ENCODE data around the gene SPTBN5.

GRCh38 chr15:41917767-41918430 lies 24.0 kb upstream of the SPTBN5 start:
- no peak for TF ChIP-seq CTCF (IDR thresholded peaks at IDR 0.05)
- TF ChIP-seq REST (IDR thresholded peaks at IDR 0.05; ENCODE audit: insufficient read depth in 1 of 2, low read depth in 2 of 2, low read length in 1 of 2), result no peak
- no peak for TF ChIP-seq TCF7L2 (IDR thresholded peaks at IDR 0.05; ENCODE audit: low read depth, low read length)
- no peak for TF ChIP-seq POLR2AphosphoS5 (IDR thresholded peaks at IDR 0.05; ENCODE audit: low read depth, low read length)
